T-cell (primary cell): ENCODE results near the gene HCLS1. TPM values are rescaled to one million over a fixed set of nuclear protein-coding genes. Genes with fewer than 3 reads are reported as not detected.
"Not testable (repeated sequence)": the region's sequence is repeated elsewhere in the genome, so short reads cannot be mapped to it uniquely, and the experiment has no call there.

Experiments used
- ATAC-seq, 4 experiments: fragments of 200-7000 bp in 3 of 4; fragments of 150-1000 bp in 1 of 4; cut with Tn5 transposase; replicated peaks in 1 of 4; 1 replicate in 3 of 4; 2 replicates in 1 of 4; pipeline ENCODE4 v1.10.0; 2021; ENCODE audit warnings: moderate library complexity in 3 of 4, mild to moderate bottlenecking in 2 of 4, moderate number of reproducible peaks in 1 of 4
- CTCF ChIA-PET, 2 donors: fragments of 300-600 bp; sonication (Branson Sonifier 250); formaldehyde crosslinking; loops; one replicate each; lab custom pipeline; 2022; ENCODE audit warnings: antibody characterized with exemption in 2 of 2; lab: Charles Lee
- POLR2A ChIA-PET, 2 donors: fragments of 300-600 bp; sonication (Branson Sonifier 250); formaldehyde crosslinking; loops; one replicate each; lab custom pipeline; 2022; ENCODE audit warnings: antibody characterized with exemption in 2 of 2; lab: Charles Lee
- DNase-seq, 35 experiments: peaks; one replicate each; pipeline versions ENCODE4 v3.0.0 to v3.0.0-alpha.2; 2013 to 2023
- H3K27ac ChIP-seq: one replicate; pipeline ENCODE4 v1.5.1; 2013; ENCODE audit warnings: low read length
- H3K27me3 ChIP-seq, 2 experiments: replicated peaks in 1 of 2; 1 replicate in 1 of 2; 2 replicates in 1 of 2; pipeline versions ENCODE4 v1.6.1 to v1.7.0; 2013; ENCODE audit warnings: low read length in 1 of 2, mixed read lengths in 1 of 2; ENCODE audit not compliant: control insufficient read depth in 2 of 2, insufficient read depth in 2 of 2; ENCODE audit errors: extremely low read depth in 1 of 2
- H3K36me3 ChIP-seq, 2 donors: 1 replicate in 1 of 2; 2 replicates in 1 of 2; pipeline versions ENCODE4 v1.6.1 to v1.7.0; 2013; ENCODE audit warnings: low read length in 1 of 2; ENCODE audit not compliant: control insufficient read depth in 2 of 2, insufficient read depth in 1 of 2; ENCODE audit errors: extremely low read depth in 1 of 2
- H3K4me1 ChIP-seq, 2 experiments: 1 replicate in 1 of 2; 2 replicates in 1 of 2; pipeline versions ENCODE4 v1.6.1 to v1.7.0; 2013; ENCODE audit warnings: low read length in 2 of 2, mixed read lengths in 1 of 2; ENCODE audit not compliant: insufficient read depth in 2 of 2, control insufficient read depth in 1 of 2; ENCODE audit errors: extremely low read depth in 1 of 2
- H3K4me3 ChIP-seq, 2 donors: 1 replicate in 1 of 2; 2 replicates in 1 of 2; pipeline versions ENCODE4 v1.5.1 to v1.7.0; 2013; ENCODE audit warnings: mild to moderate bottlenecking in 2 of 2, low read length in 1 of 2, moderate library complexity in 1 of 2; ENCODE audit not compliant: control insufficient read depth in 1 of 2; ENCODE audit errors: extremely low read depth in 1 of 2
- H3K9me3 ChIP-seq: 2 replicates; pipeline ENCODE4 v1.7.0; 2013
- H3K27ac Mint-ChIP-seq, 2 donors: one replicate each; pipeline ENCODE4 v1.8.0; 2020 to 2021; ENCODE audit warnings: mild to moderate bottlenecking in 2 of 2, mixed read lengths in 2 of 2
- H3K27me3 Mint-ChIP-seq, 2 donors: one replicate each; pipeline ENCODE4 v1.8.0; 2021 to 2022; ENCODE audit warnings: mixed read lengths in 2 of 2
- H3K36me3 Mint-ChIP-seq: one replicate; pipeline ENCODE4 v1.8.0; 2021; ENCODE audit warnings: mixed read lengths
- H3K4me1 Mint-ChIP-seq, 3 donors: one replicate each; pipeline ENCODE4 v1.8.0; 2020 to 2022; ENCODE audit warnings: mixed read lengths in 3 of 3, mild to moderate bottlenecking in 1 of 3
- H3K4me3 Mint-ChIP-seq, 3 donors: one replicate each; pipeline ENCODE4 v1.8.0; 2020 to 2022; ENCODE audit warnings: mild to moderate bottlenecking in 3 of 3, mixed read lengths in 3 of 3, moderate library complexity in 3 of 3
- H3K9me3 Mint-ChIP-seq, 3 donors: one replicate each; pipeline ENCODE4 v1.8.0; 2020 to 2022; ENCODE audit warnings: mixed read lengths in 3 of 3
- WGBS: methylation state at CpG from one replicate; pipeline ENCODE4 v1.1.5; 2013; ENCODE audit warnings: missing lambda C conversion rate; ENCODE audit not compliant: insufficient coverage; 5-methylcytosine and 5-hydroxymethylcytosine counted together
- total RNA-seq, 35 experiments: library from RNA in 6 of 35; stranded (reverse) in 6 of 35; fragments of 120-200 nt in 1 of 35; gene quantifications; one replicate each; pipeline versions ENCODE4 v1.2.1 to v1.2.4 and lab custom pipeline; 2013 to 2026

HCLS1 gene
- total RNA-seq, 5 donors from 2014 or later (not counting 1 experiment from before 2014, with no cell fraction given) = 280 to 329 (median 321) TPM

GRCh38 chr3:121698901-121699300 is 38.2 kb upstream of the HCLS1 start:
- Mint-ChIP-seq H3K27ac (no peak overlapping the region), H3K36me3 (peaks cover 63% of the 10 kb centered on the region), H3K27me3 (no peaks in the 10 kb centered on the region), H3K4me3 (no peak overlapping the region), H3K9me3 (no peaks in the 10 kb centered on the region), H3K4me1 (peaks cover 0 to 14% (median 0%) of the 10 kb centered on the region in 3 donors)
- ATAC-seq = no peak
- H3K27me3 ChIP-seq = no peaks in the 10 kb centered on the region
- POLR2A ChIA-PET = interaction anchor here (0.6 to 2.2 kb wide), 3 partner anchors 16 to 94 kb away, joined by 3 to 5 read pairs (median 5); partner anchors contain the start of gene HCLS1 (in 1 of the 2)
- DNase-seq = no peak
- CTCF ChIA-PET = interaction anchor here in 1 of 2 donors (0.9 kb wide), 1 partner anchor 15 kb away, joined by 6 read pairs; no protein-coding TSS in a partner anchor
- H3K27ac ChIP-seq = no peak overlapping the region
- no peaks in the 10 kb centered on the region for H3K4me1 ChIP-seq
- H3K4me3 ChIP-seq = no peak overlapping the region
- H3K9me3 ChIP-seq = no peaks in the 10 kb centered on the region
- peaks cover 0 to 58% of the 10 kb centered on the region in 2 donors for H3K36me3 ChIP-seq

- DNase-seq (no peak), ATAC-seq (no peak)
- peaks cover 60% of the 10 kb centered on the region for H3K36me3 Mint-ChIP-seq
- H3K27me3 ChIP-seq = no peaks in the 10 kb centered on the region
- H3K27ac ChIP-seq = no peak overlapping the region
- no peaks in the 10 kb centered on the region for H3K9me3 ChIP-seq
- no peaks in the 10 kb centered on the region for H3K27me3 Mint-ChIP-seq
- no peaks in the 10 kb centered on the region for H3K4me1 ChIP-seq
- H3K36me3 ChIP-seq = peaks cover 0 to 58% of the 10 kb centered on the region in 2 donors
- H3K4me3 ChIP-seq = no peak overlapping the region
- no peak overlapping the region for H3K27ac Mint-ChIP-seq
- ChIA-PET CTCF (interaction anchor here in 1 of 2 donors (0.6 kb wide), 1 partner anchor 83 kb away, joined by 4 read pairs; no protein-coding TSS in a partner anchor), POLR2A (interaction anchor here (0.6 to 2.2 kb wide), 3 partner anchors 16 to 94 kb away, joined by 3 to 5 read pairs (median 5); partner anchors contain the start of gene HCLS1 (in 1 of the 2))
- H3K9me3 Mint-ChIP-seq = no peaks in the 10 kb centered on the region
- no CpG with 5 or more reads among the region's 1 CpG for WGBS
- H3K4me3 Mint-ChIP-seq = no peak overlapping the region
- peaks cover 0 to 11% (median 0%) of the 10 kb centered on the region in 3 donors for H3K4me1 Mint-ChIP-seq
Measured at GRCh38 chr3:121698476-121698875, 37.8 kb upstream of the HCLS1 start.

GRCh38 chr3:121696186-121696585 is 35.5 kb upstream of the HCLS1 start:
- Histone ChIP-seq H3K36me3 (peaks cover 0 to 56% of the 10 kb centered on the region in 2 donors), H3K27ac (no peak overlapping the region), H3K9me3 (no peaks in the 10 kb centered on the region), H3K4me3 (no peak overlapping the region), H3K27me3 (no peaks in the 10 kb centered on the region), H3K4me1 (no peaks in the 10 kb centered on the region)
- DNase-seq (no peak), ATAC-seq (no peak)
- Mint-ChIP-seq H3K4me3 (no peak overlapping the region), H3K4me1 (peaks cover 0 to 11% (median under 1%) of the 10 kb centered on the region in 3 donors), H3K27ac (no peak overlapping the region), H3K36me3 (peaks cover 53% of the 10 kb centered on the region), H3K27me3 (no peaks in the 10 kb centered on the region), H3K9me3 (no peaks in the 10 kb centered on the region)
- WGBS = 100% methylated on average over 1 of the region's 3 CpGs
- CTCF ChIA-PET = interaction anchor here in 1 of 2 donors (0.9 kb wide), 1 partner anchor 11 kb away, joined by 3 read pairs; no protein-coding TSS in a partner anchor
- POLR2A ChIA-PET = no interaction called here

- no peaks in the 10 kb centered on the region for H3K27me3 ChIP-seq
- ATAC-seq (no peak), DNase-seq (no peak)
- peaks cover 0 to 5% (median 5%) of the 10 kb centered on the region in 3 donors for H3K4me1 Mint-ChIP-seq
- ChIA-PET POLR2A (interaction anchor here in 1 of 2 donors (1.7 kb wide), 1 partner anchor 8 kb away, joined by 3 read pairs; no protein-coding TSS in a partner anchor), CTCF (interaction anchor here in 1 of 2 donors (0.6 kb wide), 1 partner anchor 10 kb away, joined by 3 read pairs; no protein-coding TSS in a partner anchor)
- H3K9me3 ChIP-seq = no peaks in the 10 kb centered on the region
- no CpG with 5 or more reads among the region's 2 CpGs for WGBS
- H3K36me3 Mint-ChIP-seq = peaks cover 36% of the 10 kb centered on the region
- H3K4me3 ChIP-seq = no peak overlapping the region
- no peak overlapping the region for H3K4me3 Mint-ChIP-seq
- no peaks in the 10 kb centered on the region for H3K4me1 ChIP-seq
- peaks cover 0 to 31% of the 10 kb centered on the region in 2 donors for H3K36me3 ChIP-seq
- H3K27ac Mint-ChIP-seq = no peak overlapping the region
- no peak overlapping the region for H3K27ac ChIP-seq
- no peaks in the 10 kb centered on the region for H3K27me3 Mint-ChIP-seq
- no peaks in the 10 kb centered on the region for H3K9me3 Mint-ChIP-seq
Measured at GRCh38 chr3:121692010-121692699, 31.5 kb upstream of the HCLS1 start.

- ATAC-seq (no peak), DNase-seq (no peak)
- peak overlapping the region; percentile 13 to 23 for H3K27ac Mint-ChIP-seq
- H3K27me3 ChIP-seq = no peaks in the 10 kb centered on the region
- no peaks in the 10 kb centered on the region for H3K9me3 ChIP-seq
- no peak overlapping the region for H3K4me3 ChIP-seq
- 100% methylated on average over 1 of the region's 2 CpGs for WGBS
- no peaks in the 10 kb centered on the region for H3K27me3 Mint-ChIP-seq
- H3K27ac ChIP-seq = no peak overlapping the region
- H3K9me3 Mint-ChIP-seq = peaks cover 0 to 9% (median 6%) of the 10 kb centered on the region in 3 donors
- CTCF ChIA-PET = no interaction called here
- H3K4me1 ChIP-seq = no peaks in the 10 kb centered on the region
- POLR2A ChIA-PET = interaction anchor here (0.6 to 1.7 kb wide), 3 partner anchors 9 to 267 kb away, joined by 3 read pairs; no protein-coding TSS in a partner anchor
- peaks cover 0 to 5% (median 0%) of the 10 kb centered on the region in 3 donors for H3K4me1 Mint-ChIP-seq
- H3K36me3 ChIP-seq = peaks cover 0 to 25% of the 10 kb centered on the region in 2 donors
- peaks cover 41% of the 10 kb centered on the region for H3K36me3 Mint-ChIP-seq
- H3K4me3 Mint-ChIP-seq = peak overlapping the region in 1 of 3 donors; percentile 28
Measured at GRCh38 chr3:121690777-121691405, 30.2 kb upstream of the HCLS1 start.

GRCh38 chr3:121688747-121689146 is 28.0 kb upstream of the HCLS1 start:
- POLR2A ChIA-PET, H3K4me1 Mint-ChIP-seq, H3K4me3 Mint-ChIP-seq, H3K4me3 ChIP-seq, ATAC-seq, H3K27me3 ChIP-seq, H3K27ac Mint-ChIP-seq, H3K27me3 Mint-ChIP-seq, H3K9me3 ChIP-seq, H3K4me1 ChIP-seq, DNase-seq, H3K27ac ChIP-seq, CTCF ChIA-PET: not testable (repeated sequence)
- WGBS = 100% methylated on average over 6 of the region's 31 CpGs
- H3K9me3 Mint-ChIP-seq = peaks cover 6 to 20% (median 8%) of the 10 kb centered on the region in 3 donors
- H3K36me3 Mint-ChIP-seq = peaks cover 55% of the 10 kb centered on the region
- H3K36me3 ChIP-seq = peaks cover 0 to 23% of the 10 kb centered on the region in 2 donors
